Measurements from ENCODE around the gene CUBN. TPM values are rescaled to one million over a fixed set of nuclear protein-coding genes. Genes with fewer than 3 reads are reported as not detected.
A peak's percentile ranks its signal among the peaks of the same experiment; 100 is the strongest.
"Not testable (repeated sequence)": the region's sequence is repeated elsewhere in the genome, so short reads cannot be mapped to it uniquely, and the experiment has no call there.

The CUBN gene
- total RNA-seq, 4 donors from 2014 or later = 0.27 to 3.6 (median 0.96) TPM

- Histone ChIP-seq H3K27ac (no peak overlapping the region), H3K4me1 (peaks cover 0 to 5% of the 10 kb centered on the region in 2 donors), H3K36me3 (no peaks in the 10 kb centered on the region), H3K9me3 (no peaks in the 10 kb centered on the region), H3K4me3 (no peak overlapping the region), H3K27me3 (no peaks in the 10 kb centered on the region)
- TF ChIP-seq, protein P1, sequence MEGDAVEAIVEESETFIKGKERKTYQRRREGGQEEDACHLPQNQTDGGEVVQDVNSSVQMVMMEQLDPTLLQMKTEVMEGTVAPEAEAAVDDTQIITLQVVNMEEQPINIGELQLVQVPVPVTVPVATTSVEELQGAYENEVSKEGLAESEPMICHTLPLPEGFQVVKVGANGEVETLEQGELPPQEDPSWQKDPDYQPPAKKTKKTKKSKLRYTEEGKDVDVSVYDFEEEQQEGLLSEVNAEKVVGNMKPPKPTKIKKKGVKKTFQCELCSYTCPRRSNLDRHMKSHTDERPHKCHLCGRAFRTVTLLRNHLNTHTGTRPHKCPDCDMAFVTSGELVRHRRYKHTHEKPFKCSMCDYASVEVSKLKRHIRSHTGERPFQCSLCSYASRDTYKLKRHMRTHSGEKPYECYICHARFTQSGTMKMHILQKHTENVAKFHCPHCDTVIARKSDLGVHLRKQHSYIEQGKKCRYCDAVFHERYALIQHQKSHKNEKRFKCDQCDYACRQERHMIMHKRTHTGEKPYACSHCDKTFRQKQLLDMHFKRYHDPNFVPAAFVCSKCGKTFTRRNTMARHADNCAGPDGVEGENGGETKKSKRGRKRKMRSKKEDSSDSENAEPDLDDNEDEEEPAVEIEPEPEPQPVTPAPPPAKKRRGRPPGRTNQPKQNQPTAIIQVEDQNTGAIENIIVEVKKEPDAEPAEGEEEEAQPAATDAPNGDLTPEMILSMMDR (IDR thresholded peaks at IDR 0.05 in 4 of 5, conservative IDR thresholded peaks at IDR 0.05 in 1 of 5) = no peak
- no peak for TF ChIP-seq POLR2A (IDR thresholded peaks at IDR 0.05)
- intact Hi-C loops (cut with DNase I; ENCODE audit: low total_unique reads) (no loop called here), in situ Hi-C loops (cut with MboI; ENCODE audit: low sequenced_read_pairs in 4 of 4) (no loop called here)
- ATAC-seq (no peak), DNase-seq (no peak)
Observed at GRCh38 chr10:17019696-17020095, 109.9 kb downstream of the CUBN start.

GRCh38 chr10:17013131-17013983, 116.3 kb downstream of the CUBN start:
- DNase-seq; H3K9me3 ChIP-seq; intact Hi-C loops (cut with DNase I; ENCODE audit: low total_unique reads); H3K4me3 ChIP-seq; H3K27me3 ChIP-seq; H3K36me3 ChIP-seq; H3K27ac ChIP-seq; H3K4me1 ChIP-seq; ATAC-seq; in situ Hi-C loops (cut with MboI; ENCODE audit: low sequenced_read_pairs in 4 of 4): not testable (repeated sequence)

- H3K4me1 ChIP-seq; H3K27me3 ChIP-seq; ATAC-seq; intact Hi-C loops (cut with DNase I; ENCODE audit: low total_unique reads); H3K27ac ChIP-seq; in situ Hi-C loops (cut with MboI; ENCODE audit: low sequenced_read_pairs in 4 of 4); H3K4me3 ChIP-seq; H3K36me3 ChIP-seq; H3K9me3 ChIP-seq; DNase-seq: not testable (repeated sequence)
Observed at GRCh38 chr10:17012731-17013130, 116.9 kb downstream of the CUBN start.

DNA sequence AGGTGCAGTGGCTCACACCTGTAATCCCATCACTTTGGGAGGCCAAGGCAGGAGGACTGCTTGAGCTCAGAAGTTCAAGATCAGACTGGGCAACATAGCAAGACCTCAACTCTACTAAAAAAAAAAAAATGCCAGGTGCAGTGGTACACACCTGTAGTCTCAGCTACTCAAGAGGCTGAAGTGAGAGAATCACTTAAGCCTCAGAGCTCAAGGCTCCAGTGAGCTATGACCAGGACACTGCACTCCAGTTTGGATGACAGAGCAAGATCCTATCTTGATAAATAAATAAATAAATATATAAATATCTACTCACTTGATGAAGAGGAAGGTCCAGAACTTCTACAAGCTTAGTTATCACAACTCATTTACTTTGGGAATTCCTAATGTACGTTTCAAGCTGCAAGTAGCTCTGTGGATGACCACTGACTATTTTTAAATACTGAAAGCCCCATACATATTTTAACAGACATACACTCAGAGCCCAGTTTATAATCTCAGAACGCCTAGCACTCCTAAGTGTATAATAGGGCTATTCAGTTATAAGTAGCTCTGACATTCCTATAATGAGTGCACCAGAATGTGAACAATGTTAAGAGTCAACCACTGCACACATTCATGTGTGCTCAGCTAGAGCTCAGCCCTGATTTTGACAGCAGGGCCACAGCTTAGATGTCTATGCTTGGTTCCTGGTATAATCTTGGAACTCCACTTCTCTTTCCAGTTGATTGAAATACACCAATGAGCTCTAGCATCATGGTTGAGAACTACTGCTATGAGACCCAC, 119.1 kb downstream of the CUBN start:
- Histone ChIP-seq H3K27me3 (no peaks in the 10 kb centered on the region), H3K4me3 (no peak overlapping the region), H3K9me3 (no peaks in the 10 kb centered on the region), H3K4me1 (peaks cover 4 to 8% of the 10 kb centered on the region in 2 donors), H3K36me3 (no peaks in the 10 kb centered on the region), H3K27ac (peak overlapping the region in 3 of 4 donors; percentile 42 to 48 (median 48))
- DNase-seq (no peak), ATAC-seq (no peak)
- intact Hi-C loops (cut with DNase I; ENCODE audit: low total_unique reads) (no loop called here), in situ Hi-C loops (cut with MboI; ENCODE audit: low sequenced_read_pairs in 4 of 4) (no loop called here)
- TF ChIP-seq POLR2A (IDR thresholded peaks at IDR 0.05) = no peak
- TF ChIP-seq, protein P1 (IDR thresholded peaks at IDR 0.05 in 4 of 5, conservative IDR thresholded peaks at IDR 0.05 in 1 of 5) = no peak

DNA sequence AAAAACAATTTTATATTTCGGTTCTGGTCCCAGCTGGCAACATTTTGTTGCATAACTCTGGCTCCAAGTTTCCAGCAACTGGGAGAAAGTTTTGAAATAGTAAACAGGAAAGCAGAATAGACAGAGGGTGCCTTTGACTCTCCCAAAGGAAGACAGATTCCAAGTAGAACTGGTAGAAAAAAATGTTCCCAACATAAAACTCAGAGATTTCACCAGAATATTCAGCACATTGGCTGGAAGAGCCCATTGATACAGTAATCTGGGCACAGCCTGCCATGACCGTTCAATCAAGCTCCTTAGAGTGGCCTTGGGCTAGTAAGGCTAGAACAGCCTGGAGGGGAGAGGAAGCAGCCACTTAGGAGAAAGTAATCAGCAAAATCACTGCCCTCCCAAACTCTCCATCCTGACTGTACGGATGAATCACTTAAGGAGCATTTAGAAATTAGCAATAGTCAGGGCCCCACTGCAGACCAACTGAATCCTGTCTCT, 120.4 kb downstream of the CUBN start:
- no peak overlapping the region for H3K4me3 ChIP-seq
- DNase-seq (no peak), ATAC-seq (peak; percentile 79 to 89)
- intact Hi-C loops (cut with DNase I; ENCODE audit: low total_unique reads) = no loop called here
- no peaks in the 10 kb centered on the region for H3K36me3 ChIP-seq
- TF ChIP-seq, protein P1 (IDR thresholded peaks at IDR 0.05 in 4 of 5, conservative IDR thresholded peaks at IDR 0.05 in 1 of 5) = no peak
- TF ChIP-seq POLR2A (IDR thresholded peaks at IDR 0.05) = no peak
- H3K4me1 ChIP-seq = peaks cover 4 to 8% of the 10 kb centered on the region in 2 donors
- no peaks in the 10 kb centered on the region for H3K27me3 ChIP-seq
- H3K9me3 ChIP-seq = no peaks in the 10 kb centered on the region
- in situ Hi-C loops (cut with MboI; ENCODE audit: low sequenced_read_pairs in 4 of 4) = no loop called here
- peak overlapping the region; percentile 42 to 57 (median 48) for H3K27ac ChIP-seq

All from gastrocnemius medialis (tissue), 4 donors.